KMS-11 (cell line): ENCODE data around the gene C5orf63.
"Not testable (repeated sequence)": the region's sequence is repeated elsewhere in the genome, so short reads cannot be mapped to it uniquely, and the experiment has no call there.

Experiments used
- H2AFZ ChIP-seq: fragments of 200-600 bp; sonication (generic); 2 replicates; pipeline ENCODE4 v1.6.1; 2016; ENCODE audit warnings: antibody characterized with exemption, mixed run types, low read depth
- H3K27ac ChIP-seq: fragments of 200-600 bp; sonication (generic); 2 replicates; pipeline ENCODE4 v1.6.1; 2016; ENCODE audit warnings: mild to moderate bottlenecking, mixed run types
- H3K27me3 ChIP-seq: fragments of 200-600 bp; sonication (generic); 2 replicates; pipeline ENCODE4 v1.6.1; 2017; ENCODE audit warnings: mild to moderate bottlenecking, low read depth, mixed run types, moderate library complexity; ENCODE audit not compliant: insufficient read depth
- H3K36me3 ChIP-seq: fragments of 200-600 bp; sonication (generic); 2 replicates; pipeline ENCODE4 v1.6.1; 2017; ENCODE audit warnings: mild to moderate bottlenecking, mixed run types; ENCODE audit not compliant: insufficient read depth
- H3K4me1 ChIP-seq: fragments of 200-600 bp; sonication (generic); 2 replicates; pipeline ENCODE4 v1.6.1; 2016; ENCODE audit warnings: mild to moderate bottlenecking, low read depth, mixed run types; ENCODE audit not compliant: poor library complexity, severe bottlenecking
- H3K4me2 ChIP-seq: fragments of 200-600 bp; sonication (generic); 2 replicates; pipeline ENCODE4 v1.7.0; 2016; ENCODE audit warnings: mild to moderate bottlenecking, mixed run types
- H3K4me3 ChIP-seq: fragments of 200-600 bp; sonication (generic); IDR thresholded peaks from 2 replicates; pipeline ENCODE4 v1.6.1; 2017; ENCODE audit warnings: low read depth, low read length, mixed read lengths; ENCODE audit not compliant: insufficient read depth
- H3K79me2 ChIP-seq: fragments of 200-600 bp; sonication (generic); 2 replicates; pipeline ENCODE4 v1.6.1; 2016; ENCODE audit warnings: low read depth, mixed run types; ENCODE audit not compliant: insufficient read depth
- H3K9ac ChIP-seq: fragments of 200-600 bp; sonication (generic); 2 replicates; pipeline ENCODE4 v1.6.1; 2016; ENCODE audit warnings: mild to moderate bottlenecking, mixed run types
- H4K20me1 ChIP-seq: fragments of 200-600 bp; sonication (generic); 2 replicates; pipeline ENCODE4 v1.6.1; 2016; ENCODE audit warnings: mild to moderate bottlenecking, mixed run types; ENCODE audit not compliant: insufficient read depth
- TF ChIP-seq, protein P1 (sequence below): fragments of 200-600 bp; sonication (generic); conservative IDR thresholded peaks from 2 replicates; pipeline ENCODE4 v1.6.1; 2017; ENCODE audit warnings: low read depth, mild to moderate bottlenecking, antibody characterized with exemption, low read length, moderate library complexity, mixed read lengths

Gene C5orf63

DNA sequence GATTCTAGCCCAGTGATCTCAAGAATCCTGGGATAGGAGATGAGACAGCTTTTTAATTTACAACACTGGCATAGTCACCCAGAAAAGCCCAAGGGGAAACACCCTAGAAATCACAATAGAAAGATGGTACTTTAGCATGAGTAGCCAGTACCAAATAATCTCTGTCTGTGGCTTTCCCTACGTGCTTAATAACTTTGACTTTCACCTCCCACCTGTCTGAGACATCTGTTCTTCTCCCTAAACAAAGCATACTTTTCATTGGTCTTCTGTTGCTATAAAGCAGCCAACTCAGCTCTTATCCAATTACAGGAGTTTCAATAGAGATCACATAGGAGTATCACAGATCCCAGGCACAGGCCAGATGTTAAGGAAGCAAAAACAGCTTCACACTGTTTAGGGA, 53.4 kb downstream of the C5orf63 start:
- H3K9ac ChIP-seq: no peak overlapping the region
- H2AFZ ChIP-seq: no peak overlapping the region
- H3K4me1 ChIP-seq: peaks cover 12% of the 10 kb centered on the region
- TF ChIP-seq, protein P1, sequence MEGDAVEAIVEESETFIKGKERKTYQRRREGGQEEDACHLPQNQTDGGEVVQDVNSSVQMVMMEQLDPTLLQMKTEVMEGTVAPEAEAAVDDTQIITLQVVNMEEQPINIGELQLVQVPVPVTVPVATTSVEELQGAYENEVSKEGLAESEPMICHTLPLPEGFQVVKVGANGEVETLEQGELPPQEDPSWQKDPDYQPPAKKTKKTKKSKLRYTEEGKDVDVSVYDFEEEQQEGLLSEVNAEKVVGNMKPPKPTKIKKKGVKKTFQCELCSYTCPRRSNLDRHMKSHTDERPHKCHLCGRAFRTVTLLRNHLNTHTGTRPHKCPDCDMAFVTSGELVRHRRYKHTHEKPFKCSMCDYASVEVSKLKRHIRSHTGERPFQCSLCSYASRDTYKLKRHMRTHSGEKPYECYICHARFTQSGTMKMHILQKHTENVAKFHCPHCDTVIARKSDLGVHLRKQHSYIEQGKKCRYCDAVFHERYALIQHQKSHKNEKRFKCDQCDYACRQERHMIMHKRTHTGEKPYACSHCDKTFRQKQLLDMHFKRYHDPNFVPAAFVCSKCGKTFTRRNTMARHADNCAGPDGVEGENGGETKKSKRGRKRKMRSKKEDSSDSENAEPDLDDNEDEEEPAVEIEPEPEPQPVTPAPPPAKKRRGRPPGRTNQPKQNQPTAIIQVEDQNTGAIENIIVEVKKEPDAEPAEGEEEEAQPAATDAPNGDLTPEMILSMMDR: no peak
- H3K79me2 ChIP-seq: no peaks in the 10 kb centered on the region
- H3K36me3 ChIP-seq: no peaks in the 10 kb centered on the region; the same call in 1 of the 2 replicates
- H4K20me1 ChIP-seq: no peaks in the 10 kb centered on the region
- no peak overlapping the region for H3K4me3 ChIP-seq
- H3K27me3 ChIP-seq: no peaks in the 10 kb centered on the region
- no peak overlapping the region for H3K27ac ChIP-seq
- no peak overlapping the region; the same call in 1 of the 2 replicates for H3K4me2 ChIP-seq

DNA sequence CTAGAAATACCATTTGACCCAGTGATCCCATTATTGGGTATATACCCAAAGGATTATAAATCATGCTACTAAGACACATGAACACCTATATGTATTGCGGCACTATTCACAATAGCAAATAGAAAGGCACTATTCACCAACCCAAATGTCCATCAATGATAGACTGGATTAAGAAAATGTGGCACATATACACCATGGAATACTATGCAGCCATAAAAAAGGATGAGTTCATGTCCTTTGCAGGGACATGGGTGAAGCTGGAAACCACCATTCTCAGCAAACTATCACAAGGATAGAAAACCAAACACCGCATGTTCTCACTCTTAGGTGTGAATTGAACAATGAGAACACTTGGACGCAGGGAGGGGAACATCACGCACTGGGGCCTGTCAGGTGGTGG, 56.6 kb downstream of the C5orf63 start:
- peaks cover 12% of the 10 kb centered on the region for H3K4me1 ChIP-seq
- not testable (repeated sequence) for H3K27ac ChIP-seq, H4K20me1 ChIP-seq, H2AFZ ChIP-seq, H3K4me2 ChIP-seq, H3K36me3 ChIP-seq, H3K9ac ChIP-seq, H3K79me2 ChIP-seq, H3K27me3 ChIP-seq, H3K4me3 ChIP-seq

DNA sequence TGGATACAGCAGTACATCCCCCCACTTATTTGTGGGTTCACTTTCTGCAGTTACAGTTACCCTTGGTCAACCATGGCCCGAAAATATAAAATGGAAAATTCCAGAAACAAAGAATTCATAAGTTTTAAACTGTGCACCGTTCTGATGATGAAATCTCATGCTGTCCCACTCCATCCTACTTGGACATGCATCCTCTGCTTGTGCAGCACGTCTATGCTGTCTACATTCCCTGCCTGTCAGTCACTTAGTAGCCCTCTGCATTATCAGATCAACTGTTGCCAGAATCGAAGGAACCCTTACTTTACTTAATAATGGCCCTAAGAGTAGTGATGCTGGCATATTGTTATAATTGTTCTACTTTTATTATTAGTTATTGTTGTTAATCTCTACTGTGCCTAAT, 57.6 kb downstream of the C5orf63 start:
- Histone ChIP-seq H3K27me3 (no peaks in the 10 kb centered on the region), H3K79me2 (no peaks in the 10 kb centered on the region), H3K27ac (no peak overlapping the region), H3K4me1 (peaks cover 12% of the 10 kb centered on the region), H3K36me3 (no peaks in the 10 kb centered on the region), H2AFZ (no peak overlapping the region), H3K9ac (no peak overlapping the region), H3K4me2 (no peak overlapping the region), H3K4me3 (no peak overlapping the region), H4K20me1 (no peaks in the 10 kb centered on the region)
- TF ChIP-seq, protein P1: no peak

DNA sequence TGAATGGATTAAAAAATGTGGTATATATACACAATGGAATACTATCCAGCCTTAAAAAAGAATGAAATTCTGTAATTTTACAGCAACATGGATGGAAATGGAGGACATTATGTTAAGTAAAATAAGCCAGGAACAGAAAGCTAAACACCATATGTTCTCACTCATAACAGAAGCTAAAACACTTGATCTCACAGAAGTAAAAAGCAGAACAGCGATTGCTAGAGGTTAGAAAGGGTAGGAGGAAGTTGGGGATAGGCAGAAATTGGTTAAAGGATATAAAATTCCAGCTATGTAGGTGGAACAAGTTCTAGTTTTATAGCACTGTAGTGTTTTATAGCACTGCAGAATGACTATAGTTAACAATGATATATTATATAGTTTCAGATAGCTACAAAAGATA, 58.7 kb downstream of the C5orf63 start:
- Histone ChIP-seq H3K36me3 (no peaks in the 10 kb centered on the region), H3K9ac (no peak overlapping the region), H3K79me2 (no peaks in the 10 kb centered on the region), H3K27ac (no peak overlapping the region), H2AFZ (no peak overlapping the region), H3K27me3 (no peaks in the 10 kb centered on the region), H4K20me1 (no peaks in the 10 kb centered on the region), H3K4me3 (no peak overlapping the region), H3K4me1 (peaks cover 6% of the 10 kb centered on the region), H3K4me2 (no peak overlapping the region)
- TF ChIP-seq, protein P1: no peak

DNA sequence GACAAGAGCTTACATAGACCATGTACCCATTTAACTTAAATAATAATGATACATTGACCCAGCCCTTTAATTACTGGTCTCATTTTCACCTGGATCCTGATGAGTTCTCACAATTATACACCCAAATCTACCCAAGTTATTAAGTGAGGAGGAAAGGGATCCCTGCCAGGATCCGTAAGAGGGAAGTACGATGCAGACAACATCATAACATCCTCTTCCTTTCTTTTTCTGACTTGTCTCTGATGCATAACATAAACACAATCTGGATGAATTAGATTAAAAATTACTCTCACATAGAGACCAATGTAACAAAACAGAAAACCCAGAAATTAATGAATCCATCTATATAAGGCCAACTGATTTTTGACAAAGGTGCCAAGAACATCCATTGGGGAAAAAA, 59.9 kb downstream of the C5orf63 start:
- Histone ChIP-seq H2AFZ (no peak overlapping the region), H3K4me2 (no peak overlapping the region), H3K9ac (no peak overlapping the region)

More for the DNA sequence above, 59.9 kb downstream of the C5orf63 start:
- no peaks in the 10 kb centered on the region for H3K27me3 ChIP-seq
- TF ChIP-seq, protein P1: no peak
- H3K36me3 ChIP-seq: no peaks in the 10 kb centered on the region
- no peaks in the 10 kb centered on the region for H4K20me1 ChIP-seq
- H3K4me3 ChIP-seq: no peak overlapping the region
- no peaks in the 10 kb centered on the region for H3K79me2 ChIP-seq
- peaks cover 5% of the 10 kb centered on the region for H3K4me1 ChIP-seq
- no peak overlapping the region for H3K27ac ChIP-seq
